ELR (cell line): Measurements from ENCODE around the gene HSBP1L1.

ENCODE experiments used
- DNase-seq: peaks from one replicate; pipeline ENCODE4 v3.0.0-alpha.2; 2015; ENCODE audit warnings: low read depth

HSBP1L1 gene

DNA sequence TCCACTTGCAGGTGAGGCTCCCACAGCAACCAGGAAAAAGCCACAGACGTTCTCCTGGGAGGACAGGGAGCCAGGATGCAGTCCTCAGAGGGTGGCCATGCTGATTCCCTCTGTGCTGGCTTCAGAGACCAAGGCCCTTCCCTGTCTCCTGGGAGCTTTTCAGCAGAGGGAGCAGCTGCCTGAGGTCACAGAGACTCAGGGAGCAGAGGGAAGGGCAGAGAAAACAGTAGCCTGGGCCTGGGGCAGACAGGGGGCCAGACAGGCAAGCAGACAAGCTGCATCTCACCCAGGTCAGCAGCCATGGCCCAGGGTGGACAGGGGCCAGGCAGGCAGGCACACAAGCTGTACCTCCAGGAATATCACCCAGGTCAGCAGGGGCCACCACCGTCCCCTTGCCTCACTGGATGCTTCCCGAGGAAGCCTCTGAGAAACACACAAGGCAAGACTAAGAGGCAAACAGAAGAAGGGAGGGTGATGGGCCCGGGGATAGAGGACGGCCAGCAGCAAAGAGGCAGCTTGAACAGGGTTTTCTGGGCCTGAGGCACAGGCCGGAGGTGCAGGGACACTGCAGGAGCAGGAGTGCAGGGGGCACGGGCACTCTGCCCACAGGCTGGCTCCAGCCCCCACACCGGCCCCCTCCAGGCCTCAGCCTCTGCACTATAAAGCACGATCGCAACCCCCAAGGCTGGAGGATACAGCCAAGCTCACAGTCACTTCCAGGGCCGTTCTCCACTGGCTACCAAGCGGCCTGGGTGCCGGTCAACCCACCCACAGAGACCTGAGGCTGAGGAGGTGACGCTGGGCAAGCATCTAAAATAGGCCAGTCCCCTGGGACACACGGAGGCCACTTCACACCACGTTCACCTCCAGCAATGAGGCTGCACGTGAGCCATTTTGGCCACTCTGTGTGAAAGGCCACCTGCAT lies 19.1 kb upstream of the HSBP1L1 start:
- DNase-seq = no peak

GRCh38 chr18:79947054-79947755 lies 17.2 kb upstream of the HSBP1L1 start:
- no peak for DNase-seq

DNA sequence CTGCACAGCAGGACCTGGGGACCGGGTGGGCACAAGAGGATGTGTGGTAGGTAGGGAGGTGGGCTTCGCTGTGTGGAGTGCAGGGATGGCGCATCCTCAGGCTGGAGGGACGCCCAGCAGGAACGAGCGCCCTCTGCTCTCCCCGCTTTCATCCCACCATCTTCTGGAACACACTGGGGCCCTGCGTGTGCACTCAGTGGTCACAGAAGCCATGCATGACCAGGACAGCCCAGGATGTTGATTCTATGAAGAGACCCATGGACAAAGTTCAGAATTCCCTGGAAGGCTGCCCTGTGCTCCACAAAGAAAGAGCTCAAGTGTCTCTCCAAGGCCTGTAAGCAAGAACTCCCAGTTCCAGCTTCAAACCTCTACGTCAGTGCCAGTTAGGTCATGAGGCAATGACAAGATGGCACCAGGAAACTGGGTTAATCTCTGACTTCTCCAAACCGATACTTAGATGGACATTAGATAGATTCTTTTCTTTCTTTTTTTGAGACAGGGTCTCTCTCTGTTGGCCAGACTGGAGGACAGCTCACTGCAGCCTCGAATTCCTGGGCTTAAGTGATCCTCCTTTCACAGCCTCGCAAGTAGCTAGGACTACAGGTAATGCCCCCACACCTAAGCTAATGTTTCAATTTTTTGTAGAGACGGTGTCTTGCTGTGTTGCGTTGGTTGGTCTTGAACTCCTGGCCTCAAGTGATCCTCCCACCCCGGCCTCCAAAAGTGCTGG lies 16.4 kb upstream of the HSBP1L1 start:
- DNase-seq = no peak

DNA sequence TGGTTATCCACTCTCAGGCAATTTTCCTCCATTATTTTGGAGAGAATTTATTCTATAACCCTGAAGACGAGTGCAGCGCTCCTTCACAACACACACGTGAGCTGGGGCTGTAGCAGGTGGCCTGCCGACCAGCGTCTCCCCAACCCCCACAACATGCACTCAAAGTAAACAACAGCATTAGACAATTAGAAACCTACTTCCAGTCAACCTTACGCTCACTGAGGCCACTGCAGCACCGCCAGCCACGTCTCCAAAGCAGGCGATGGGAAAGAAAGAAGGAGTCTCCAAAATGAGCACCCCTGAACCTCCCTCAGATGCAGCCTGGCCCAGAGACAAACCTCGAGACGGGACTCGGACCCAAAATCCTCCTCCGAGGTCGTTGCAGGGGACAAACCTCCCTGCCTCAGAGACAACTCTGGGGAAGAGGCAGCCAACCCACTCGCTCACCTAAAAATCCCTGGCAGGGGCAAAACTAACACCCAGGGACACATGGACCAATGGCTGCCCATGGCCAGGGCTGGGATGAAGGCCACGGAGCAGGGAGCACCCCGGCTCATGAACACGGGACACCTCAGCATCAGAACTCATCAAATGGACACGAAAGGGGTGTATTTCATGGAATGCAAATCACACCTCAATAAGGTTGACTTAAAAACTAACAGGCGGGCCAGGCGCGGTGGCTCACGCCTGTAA lies 15.6 kb upstream of the HSBP1L1 start:
- DNase-seq = no peak

GRCh38 chr18:79949697-79950487 lies 14.6 kb upstream of the HSBP1L1 start:
- no peak for DNase-seq

DNA sequence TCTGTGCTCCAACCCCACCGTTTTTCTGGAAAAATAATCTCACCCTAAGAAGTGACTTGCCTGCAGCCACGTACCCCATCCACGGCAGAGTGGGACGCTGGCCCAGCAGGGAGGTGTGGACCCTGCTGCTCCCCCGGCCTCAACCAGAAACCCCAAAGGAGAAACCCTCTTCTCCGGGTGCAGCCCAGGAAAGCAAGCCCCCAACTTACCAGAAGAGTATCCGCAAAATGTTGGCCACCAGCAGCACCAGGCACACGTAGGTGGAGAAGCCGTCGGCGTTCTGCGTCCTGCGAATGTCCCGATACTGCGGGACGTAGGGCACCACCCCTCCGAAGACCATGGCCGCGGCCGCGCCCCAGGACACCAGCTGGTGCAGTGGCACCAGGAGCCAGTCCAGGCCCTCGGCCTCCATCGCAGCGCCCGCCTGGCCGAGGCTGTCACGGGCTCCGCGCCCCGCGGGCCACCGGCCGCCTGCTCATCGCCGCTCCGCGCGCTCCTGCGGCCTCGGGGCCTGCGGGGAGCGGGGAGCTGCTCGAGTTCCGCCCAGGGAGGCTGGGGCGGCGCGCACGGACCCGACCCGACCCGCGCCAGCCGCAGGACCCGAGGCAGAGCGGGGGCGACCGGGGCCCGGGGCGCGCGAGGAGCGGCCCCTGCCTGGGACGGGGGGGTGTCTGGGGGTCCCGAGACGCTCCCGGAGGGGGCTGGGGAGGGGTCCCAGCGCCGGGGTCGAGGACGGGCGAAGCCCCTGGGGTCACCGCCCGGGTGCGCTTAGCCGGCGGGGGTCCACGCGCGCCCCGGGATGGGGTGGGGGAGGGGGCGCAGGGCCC lies 13.7 kb upstream of the HSBP1L1 start:
- DNase-seq = peak; percentile 53

DNA sequence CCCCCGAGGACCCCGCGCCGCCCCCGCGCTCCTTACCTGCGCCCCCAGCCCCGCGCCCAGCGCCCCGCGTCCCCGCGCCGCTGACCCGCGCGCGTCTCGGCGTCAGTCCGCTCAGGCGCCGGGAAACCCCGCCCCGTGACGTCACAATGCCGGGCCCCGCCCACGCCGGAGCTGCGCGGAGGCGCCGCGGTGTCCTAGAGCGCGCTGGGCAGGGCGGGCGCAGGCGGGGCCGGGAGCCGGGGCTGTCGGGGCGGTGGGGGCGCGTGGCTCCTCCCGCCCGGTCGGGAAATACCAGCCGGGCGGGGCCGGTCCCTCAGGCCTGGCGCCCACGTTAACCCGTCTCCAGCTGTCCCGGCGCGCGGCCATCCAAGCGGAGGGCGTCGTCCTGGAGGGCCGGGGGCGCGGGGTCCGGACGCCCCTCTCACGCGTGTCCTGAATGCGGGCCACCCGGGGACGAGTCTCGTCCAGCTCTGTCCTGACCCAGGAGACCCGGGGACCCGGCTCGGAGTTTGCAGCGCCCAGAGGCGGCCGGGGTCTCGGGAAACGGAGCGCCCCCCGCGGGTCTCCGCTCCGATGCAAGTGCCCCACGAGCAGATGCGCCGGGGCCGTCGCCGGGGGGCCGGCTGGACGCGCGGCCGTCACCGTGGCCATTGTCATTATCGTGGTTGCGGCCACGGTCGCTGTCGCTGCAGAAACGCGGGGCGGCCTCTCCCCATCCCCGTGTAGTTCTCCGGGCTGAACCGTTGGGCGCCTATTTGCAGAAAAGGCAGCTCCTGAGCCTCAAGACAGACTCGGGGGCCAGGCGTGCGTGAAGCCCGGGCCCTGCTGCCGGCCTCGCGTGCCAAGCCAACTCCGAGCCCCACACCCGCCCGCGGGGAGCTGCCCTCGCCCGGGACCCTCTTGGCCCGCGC lies 12.6 kb upstream of the HSBP1L1 start, which contains the start of gene SLC66A2:
Gene SLC66A2, minus strand, starts transcription at position 109 of the 911 bp plus-strand sequence. CDS start 727 bp downstream, outside the sequence.
- DNase-seq = peak; percentile 86

GRCh38 chr18:79952456-79952995 lies 11.9 kb upstream of the HSBP1L1 start:
- no peak for DNase-seq

DNA sequence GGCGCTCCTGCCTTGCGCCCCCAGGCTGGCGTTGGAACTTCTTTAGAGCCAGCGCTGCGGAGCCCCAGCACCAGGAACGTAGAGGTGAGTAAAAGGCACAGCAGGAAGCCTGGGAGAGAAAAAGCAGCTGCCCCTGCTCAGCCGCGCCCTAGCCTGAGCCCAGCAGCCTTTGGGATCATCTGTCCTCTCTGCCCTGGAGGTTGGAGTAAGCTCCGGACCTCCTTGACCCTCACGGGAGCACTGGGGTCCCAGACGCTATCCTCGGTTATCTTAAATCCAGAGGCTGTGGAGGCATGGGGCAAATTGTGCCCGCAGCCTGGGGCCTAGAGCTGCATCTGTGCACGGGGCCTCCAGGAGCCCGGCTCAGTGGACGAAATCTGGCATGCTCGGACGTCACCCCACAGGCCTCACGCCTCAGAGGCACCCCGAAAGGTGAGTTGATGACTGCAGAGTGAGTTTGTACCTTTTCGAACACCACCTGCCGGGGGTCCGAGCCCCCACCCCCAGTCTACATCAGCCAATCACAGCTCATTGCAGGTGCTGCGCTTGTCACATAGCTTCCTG lies 11.4 kb upstream of the HSBP1L1 start:
- no peak for DNase-seq

- no peak for DNase-seq
Measured at GRCh38 chr18:79953971-79954651, 10.3 kb upstream of the HSBP1L1 start.

- no peak for DNase-seq
Measured at GRCh38 chr18:79954791-79955190, 9.7 kb upstream of the HSBP1L1 start.

GRCh38 chr18:79955302-79956075 lies 9.0 kb upstream of the HSBP1L1 start:
- no peak for DNase-seq

GRCh38 chr18:79956276-79956675 lies 8.2 kb upstream of the HSBP1L1 start:
- no peak for DNase-seq

DNA sequence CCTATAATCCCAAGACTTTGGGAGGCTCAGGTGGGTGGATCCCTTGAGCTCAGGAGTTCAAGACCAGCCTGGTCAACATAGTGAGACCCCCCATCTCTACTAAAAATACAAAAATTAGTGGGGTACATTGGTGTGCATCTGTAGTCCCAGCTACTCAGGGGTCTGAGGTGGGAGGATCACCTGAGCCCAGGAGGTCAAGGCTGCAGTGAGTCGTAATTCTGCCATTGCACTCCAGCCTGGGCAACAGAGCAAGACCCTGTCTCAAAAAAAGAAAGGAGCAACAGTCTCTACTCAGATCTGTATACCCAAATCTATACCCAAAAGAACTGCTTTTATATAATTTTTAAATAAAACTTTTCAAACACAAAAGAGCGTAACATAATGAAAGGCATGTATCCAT lies 5.5 kb upstream of the HSBP1L1 start:
- DNase-seq = no peak

DNA sequence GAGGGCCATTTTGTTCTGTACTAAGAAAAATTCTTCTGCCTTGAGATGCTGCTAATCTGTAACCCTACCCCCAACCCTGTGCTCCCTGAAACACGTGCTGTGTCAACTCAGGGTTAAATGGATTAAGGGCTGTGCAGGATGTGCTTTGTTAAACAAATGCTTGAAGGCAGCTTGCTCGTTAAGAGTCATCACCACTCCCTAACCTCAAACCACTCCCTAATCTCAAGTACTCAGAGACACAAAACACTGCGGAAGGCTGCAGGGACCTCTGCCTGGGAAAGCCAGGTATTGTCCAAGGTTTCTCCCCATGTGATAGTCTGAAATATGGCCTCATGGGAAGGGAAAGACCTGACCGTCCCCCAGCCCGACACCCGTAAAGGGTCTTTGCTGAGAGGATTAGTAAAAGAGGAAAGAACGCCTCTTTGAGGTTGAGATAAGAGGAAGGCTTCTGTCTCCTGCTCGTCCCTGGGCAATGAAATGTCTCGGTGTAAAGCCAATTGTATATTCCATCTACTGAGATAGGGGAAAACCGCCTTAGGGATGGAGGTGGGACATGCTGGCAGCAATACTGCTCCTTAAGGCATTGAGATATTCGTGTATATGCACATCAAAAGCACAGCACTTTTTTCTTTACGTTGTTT lies 4.2 kb upstream of the HSBP1L1 start:
- peak; percentile 76 for DNase-seq

GRCh38 chr18:79960921-79961526 lies 3.4 kb upstream of the HSBP1L1 start:
- DNase-seq = no peak
